ENCODE results near the gene NELL1. TPM values are rescaled to one million over a fixed set of nuclear protein-coding genes. Genes with fewer than 3 reads are reported as not detected.

NELL1 gene
- total RNA-seq, 1 experiment from 2014 or later: not detected

- no peaks in the 10 kb centered on the region for H3K4me1 ChIP-seq (ENCODE audit: control insufficient read depth, insufficient read depth, low read length)
- CTCF ChIA-PET: no interaction called here
- in situ Hi-C loops (cut with HindIII; ENCODE audit: low pct_unique_long_range_greater_than_20kb, low sequenced_read_pairs): no loop called here
- no peaks in the 10 kb centered on the region for H3K36me3 ChIP-seq (ENCODE audit: control insufficient read depth, insufficient read depth, low read length)
- no peaks in the 10 kb centered on the region; the same call in 1 of the 2 replicates for H3K27me3 ChIP-seq (ENCODE audit: control insufficient read depth, insufficient read depth, low read length)
- TF ChIP-seq REST (IDR thresholded peaks at IDR 0.05; ENCODE audit: insufficient read depth in 1 of 2, low read depth in 2 of 2, low read length in 1 of 2): no peak
- TF ChIP-seq POLR2AphosphoS5 (IDR thresholded peaks at IDR 0.05; ENCODE audit: low read depth, low read length): no peak
- no peak for TF ChIP-seq SIN3A (IDR thresholded peaks at IDR 0.05; ENCODE audit: borderline replicate concordance, insufficient read depth, low read depth, low read length)
- no peak for TF ChIP-seq CTCF (IDR thresholded peaks at IDR 0.05)
- TF ChIP-seq TCF7L2 (IDR thresholded peaks at IDR 0.05; ENCODE audit: low read depth, low read length): no peak
- H3K9me3 ChIP-seq (ENCODE audit: control insufficient read depth, insufficient read depth, low read depth, low read length): no peaks in the 10 kb centered on the region
- BruUV-seq (replicated peaks): no TSS peak
- no peak overlapping the region for H3K27ac ChIP-seq (ENCODE audit: low read length)
- H3K4me3 ChIP-seq (ENCODE audit: low read depth in 2 of 2, low read length in 2 of 2): no peak overlapping the region
- ATAC-seq (no peak), DNase-seq (ENCODE audit: low read depth, low spot score) (no peak)
- intact Hi-C loops (cut with micrococcal nuclease; ENCODE audit: unreplicated experiment): no loop called here
- POLR2A ChIA-PET: no interaction called here
Observed at GRCh38 chr11:20880094-20880493, 210.7 kb downstream of the NELL1 start.

- in situ Hi-C loops (cut with HindIII; ENCODE audit: low pct_unique_long_range_greater_than_20kb, low sequenced_read_pairs): no loop called here
- intact Hi-C loops (cut with micrococcal nuclease; ENCODE audit: unreplicated experiment): no loop called here
- ATAC-seq: no peak
- H3K4me3 ChIP-seq (ENCODE audit: low read depth in 2 of 2, low read length in 2 of 2): no peak overlapping the region
- TF ChIP-seq SIN3A (IDR thresholded peaks at IDR 0.05; ENCODE audit: borderline replicate concordance, insufficient read depth, low read depth, low read length) (no peak), CTCF (IDR thresholded peaks at IDR 0.05) (no peak)
- ChIA-PET CTCF (no interaction called here), POLR2A (no interaction called here)
- no peaks in the 10 kb centered on the region for H3K9me3 ChIP-seq (ENCODE audit: control insufficient read depth, insufficient read depth, low read depth, low read length)
- no peaks in the 10 kb centered on the region for H3K4me1 ChIP-seq (ENCODE audit: control insufficient read depth, insufficient read depth, low read length)
- H3K27me3 ChIP-seq (ENCODE audit: control insufficient read depth, insufficient read depth, low read length): no peaks in the 10 kb centered on the region; the same call in 1 of the 2 replicates
- no TSS peak for BruUV-seq (replicated peaks)
- no peak for DNase-seq (ENCODE audit: low read depth, low spot score)
- H3K27ac ChIP-seq (ENCODE audit: low read length): no peak overlapping the region
- H3K36me3 ChIP-seq (ENCODE audit: control insufficient read depth, insufficient read depth, low read length): no peaks in the 10 kb centered on the region
Observed at GRCh38 chr11:20881328-20882079, 212.1 kb downstream of the NELL1 start.
